HEK293 (cell line): ENCODE results near the gene GPR160.

Experiments
- CTCF ChIA-PET: fragments of 350-600 bp; formaldehyde crosslinking; extraction: SDS; loops from one replicate; lab custom pipeline; 2021; ENCODE audit warnings: antibody characterized with exemption; lab: Yijun Ruan, JAX
- POLR2A ChIA-PET: fragments of 300-600 bp; formaldehyde crosslinking; extraction: SDS; loops from one replicate; lab custom pipeline; 2020; ENCODE audit warnings: antibody characterized with exemption, inconsistent platforms; lab: Yijun Ruan, JAX
- H3K27ac ChIP-seq: fragments of 200-500 bp; sonication (Bioruptor generic); 2 replicates; pipeline ENCODE4 v1.5.1; 2014; ENCODE audit warnings: low read depth, low read length, control low read depth, inconsistent platforms; ENCODE audit errors: extremely low read depth
- H3K36me3 ChIP-seq, 2 experiments: fragments of 200-500 bp in 1 of 2; sonication (Bioruptor generic) in 1 of 2; 1 replicate in 1 of 2; 2 replicates in 1 of 2; pipeline ENCODE4 v1.5.1; 2014 to 2017; ENCODE audit warnings: inconsistent platforms in 2 of 2, low read length in 2 of 2; ENCODE audit not compliant: control insufficient read depth in 2 of 2, insufficient read depth in 1 of 2
- H3K4me1 ChIP-seq: fragments of 200-500 bp; sonication (Bioruptor generic); 2 replicates; pipeline ENCODE4 v1.5.1; 2014; ENCODE audit warnings: mild to moderate bottlenecking, low read length, inconsistent platforms; ENCODE audit not compliant: control insufficient read depth, insufficient read depth
- H3K4me3 ChIP-seq: 2 replicates; pipeline ENCODE4 v1.5.1; 2011; ENCODE audit warnings: low read depth, mild to moderate bottlenecking, control low read depth, low read length, moderate library complexity
- H3K9me3 ChIP-seq: fragments of 200-500 bp; sonication (Bioruptor generic); 2 replicates; pipeline ENCODE4 v1.5.1; 2014; ENCODE audit warnings: low read depth, low read length, inconsistent platforms; ENCODE audit not compliant: control insufficient read depth, insufficient read depth
- KLF16 ChIP-seq: fragments of 450-650 bp; formaldehyde crosslinking; IDR thresholded peaks from 2 replicates; pipeline ENCODE4 v1.5.1; 2017; ENCODE audit warnings: missing biosample characterization, missing genetic modification characterization
- KLF8 ChIP-seq: fragments of 450-650 bp; formaldehyde crosslinking; IDR thresholded peaks from 2 replicates; pipeline ENCODE4 v1.5.1; 2016; ENCODE audit warnings: missing biosample characterization, missing genetic modification characterization
- TCF7L2 ChIP-seq: IDR thresholded peaks from 2 replicates; pipeline ENCODE4 v1.6.1; 2011; ENCODE audit warnings: low read depth, mild to moderate bottlenecking, inconsistent platforms, low read length, moderate library complexity, borderline replicate concordance
- ZBTB49 ChIP-seq: fragments of 450-650 bp; formaldehyde crosslinking; IDR thresholded peaks from 2 replicates; pipeline ENCODE4 v1.5.1; 2016; ENCODE audit warnings: missing biosample characterization, missing genetic modification characterization, low read depth
- ZFP37 ChIP-seq: fragments of 450-650 bp; formaldehyde crosslinking; IDR thresholded peaks from 2 replicates; pipeline ENCODE4 v1.5.1; 2016; ENCODE audit warnings: missing biosample characterization, missing genetic modification characterization
- ZNF10 ChIP-seq: fragments of 450-650 bp; formaldehyde crosslinking; IDR thresholded peaks from 2 replicates; pipeline ENCODE4 v1.5.1; 2017; ENCODE audit warnings: missing biosample characterization, missing genetic modification characterization
- ZNF350 ChIP-seq: fragments of 450-650 bp; formaldehyde crosslinking; IDR thresholded peaks from 2 replicates; pipeline ENCODE4 v1.5.0; 2017; ENCODE audit warnings: missing biosample characterization, mild to moderate bottlenecking, missing genetic modification characterization
- ZNF426 ChIP-seq: fragments of 450-650 bp; formaldehyde crosslinking; IDR thresholded peaks from 2 replicates; pipeline ENCODE4 v1.5.1; 2017; ENCODE audit warnings: missing biosample characterization, missing genetic modification characterization, mild to moderate bottlenecking, inconsistent platforms, moderate library complexity
- ZNF654 ChIP-seq: fragments of 450-650 bp; formaldehyde crosslinking; IDR thresholded peaks from 2 replicates; pipeline ENCODE4 v1.5.1; 2016; ENCODE audit warnings: low read depth, missing biosample characterization, missing genetic modification characterization
- ZNF785 ChIP-seq: fragments of 450-650 bp; formaldehyde crosslinking; IDR thresholded peaks from 2 replicates; pipeline ENCODE4 v1.5.1; 2016; ENCODE audit warnings: missing biosample characterization, missing genetic modification characterization
- TF ChIP-seq, protein P1 (sequence below): fragments of 450-650 bp; formaldehyde crosslinking; IDR thresholded peaks from 2 replicates; pipeline ENCODE4 v1.5.1; 2017; ENCODE audit warnings: missing biosample characterization, missing genetic modification characterization
- TF ChIP-seq, protein P2 (sequence below): sonication (generic); formaldehyde crosslinking; IDR thresholded peaks from 2 replicates; pipeline ENCODE4 v1.8.1; 2022; ENCODE audit warnings: mild to moderate bottlenecking, moderate library complexity, missing genetic modification reagents
- TF ChIP-seq, protein P3 (sequence below): fragments of 450-650 bp; formaldehyde crosslinking; IDR thresholded peaks from 2 replicates; pipeline ENCODE4 v1.5.1; 2016; ENCODE audit warnings: missing biosample characterization, missing genetic modification characterization

GPR160 gene

GRCh38 chr3:170040418-170040817, 2.6 kb downstream of the GPR160 start:
- H3K27ac ChIP-seq, result no peak overlapping the region
- no peaks in the 10 kb centered on the region for H3K9me3 ChIP-seq
- H3K4me3 ChIP-seq, result no peak overlapping the region
- H3K4me1 ChIP-seq, result no peaks in the 10 kb centered on the region
- ChIA-PET CTCF (interaction anchor here (0.5 to 1.1 kb wide), 2 partner anchors 16 to 706 kb away, joined by 3 read pairs; no protein-coding TSS in a partner anchor), POLR2A (no interaction called here)
- TF ChIP-seq, protein P1, sequence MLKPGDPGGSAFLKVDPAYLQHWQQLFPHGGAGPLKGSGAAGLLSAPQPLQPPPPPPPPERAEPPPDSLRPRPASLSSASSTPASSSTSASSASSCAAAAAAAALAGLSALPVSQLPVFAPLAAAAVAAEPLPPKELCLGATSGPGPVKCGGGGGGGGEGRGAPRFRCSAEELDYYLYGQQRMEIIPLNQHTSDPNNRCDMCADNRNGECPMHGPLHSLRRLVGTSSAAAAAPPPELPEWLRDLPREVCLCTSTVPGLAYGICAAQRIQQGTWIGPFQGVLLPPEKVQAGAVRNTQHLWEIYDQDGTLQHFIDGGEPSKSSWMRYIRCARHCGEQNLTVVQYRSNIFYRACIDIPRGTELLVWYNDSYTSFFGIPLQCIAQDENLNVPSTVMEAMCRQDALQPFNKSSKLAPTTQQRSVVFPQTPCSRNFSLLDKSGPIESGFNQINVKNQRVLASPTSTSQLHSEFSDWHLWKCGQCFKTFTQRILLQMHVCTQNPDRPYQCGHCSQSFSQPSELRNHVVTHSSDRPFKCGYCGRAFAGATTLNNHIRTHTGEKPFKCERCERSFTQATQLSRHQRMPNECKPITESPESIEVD (tag by site-specific recombination), result 0 out of 2 replicates have a peak, but pooled peaks have one; percentile 37
- no peak for TF ChIP-seq ZNF10 (tag by site-specific recombination)
- TF ChIP-seq TCF7L2, result no peak
- TF ChIP-seq ZNF350 (tag by site-specific recombination), result no peak
- no peak for TF ChIP-seq KLF16 (tag by site-specific recombination)
- TF ChIP-seq, all 188 proteins: peak for 1
- no peaks in the 10 kb centered on the region for H3K36me3 ChIP-seq

DNA sequence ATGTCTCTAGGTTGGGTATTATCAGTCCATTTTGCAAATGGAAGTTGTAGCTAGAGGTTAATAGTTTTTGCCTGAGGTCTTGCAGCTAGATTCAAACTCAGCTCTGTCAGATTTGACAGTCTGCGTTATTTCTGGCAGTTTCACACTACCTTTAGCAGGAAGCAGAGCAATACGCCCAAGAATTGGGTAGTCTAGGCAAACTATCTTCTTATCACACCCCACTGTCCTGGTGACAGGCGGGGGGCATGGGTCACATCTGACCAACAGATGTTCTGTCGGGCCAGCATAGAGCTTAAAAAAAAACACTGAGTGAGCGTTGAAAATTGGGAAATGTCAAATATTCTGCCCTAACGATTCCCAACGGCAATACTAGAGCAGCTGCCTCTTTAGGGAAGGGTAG, 5.7 kb downstream of the GPR160 start:
- ChIA-PET POLR2A (no interaction called here), CTCF (no interaction called here)
- no peak for TF ChIP-seq ZFP37 (tag by site-specific recombination)
- TF ChIP-seq, protein P2, sequence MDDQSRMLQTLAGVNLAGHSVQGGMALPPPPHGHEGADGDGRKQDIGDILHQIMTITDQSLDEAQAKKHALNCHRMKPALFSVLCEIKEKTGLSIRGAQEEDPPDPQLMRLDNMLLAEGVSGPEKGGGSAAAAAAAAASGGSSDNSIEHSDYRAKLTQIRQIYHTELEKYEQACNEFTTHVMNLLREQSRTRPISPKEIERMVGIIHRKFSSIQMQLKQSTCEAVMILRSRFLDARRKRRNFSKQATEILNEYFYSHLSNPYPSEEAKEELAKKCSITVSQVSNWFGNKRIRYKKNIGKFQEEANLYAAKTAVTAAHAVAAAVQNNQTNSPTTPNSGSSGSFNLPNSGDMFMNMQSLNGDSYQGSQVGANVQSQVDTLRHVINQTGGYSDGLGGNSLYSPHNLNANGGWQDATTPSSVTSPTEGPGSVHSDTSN (CRISPR knock-in tag), result no peak
- no peak for TF ChIP-seq KLF8 (tag by site-specific recombination)
- no peak for TF ChIP-seq ZNF10 (tag by site-specific recombination)
- TF ChIP-seq, protein P3, sequence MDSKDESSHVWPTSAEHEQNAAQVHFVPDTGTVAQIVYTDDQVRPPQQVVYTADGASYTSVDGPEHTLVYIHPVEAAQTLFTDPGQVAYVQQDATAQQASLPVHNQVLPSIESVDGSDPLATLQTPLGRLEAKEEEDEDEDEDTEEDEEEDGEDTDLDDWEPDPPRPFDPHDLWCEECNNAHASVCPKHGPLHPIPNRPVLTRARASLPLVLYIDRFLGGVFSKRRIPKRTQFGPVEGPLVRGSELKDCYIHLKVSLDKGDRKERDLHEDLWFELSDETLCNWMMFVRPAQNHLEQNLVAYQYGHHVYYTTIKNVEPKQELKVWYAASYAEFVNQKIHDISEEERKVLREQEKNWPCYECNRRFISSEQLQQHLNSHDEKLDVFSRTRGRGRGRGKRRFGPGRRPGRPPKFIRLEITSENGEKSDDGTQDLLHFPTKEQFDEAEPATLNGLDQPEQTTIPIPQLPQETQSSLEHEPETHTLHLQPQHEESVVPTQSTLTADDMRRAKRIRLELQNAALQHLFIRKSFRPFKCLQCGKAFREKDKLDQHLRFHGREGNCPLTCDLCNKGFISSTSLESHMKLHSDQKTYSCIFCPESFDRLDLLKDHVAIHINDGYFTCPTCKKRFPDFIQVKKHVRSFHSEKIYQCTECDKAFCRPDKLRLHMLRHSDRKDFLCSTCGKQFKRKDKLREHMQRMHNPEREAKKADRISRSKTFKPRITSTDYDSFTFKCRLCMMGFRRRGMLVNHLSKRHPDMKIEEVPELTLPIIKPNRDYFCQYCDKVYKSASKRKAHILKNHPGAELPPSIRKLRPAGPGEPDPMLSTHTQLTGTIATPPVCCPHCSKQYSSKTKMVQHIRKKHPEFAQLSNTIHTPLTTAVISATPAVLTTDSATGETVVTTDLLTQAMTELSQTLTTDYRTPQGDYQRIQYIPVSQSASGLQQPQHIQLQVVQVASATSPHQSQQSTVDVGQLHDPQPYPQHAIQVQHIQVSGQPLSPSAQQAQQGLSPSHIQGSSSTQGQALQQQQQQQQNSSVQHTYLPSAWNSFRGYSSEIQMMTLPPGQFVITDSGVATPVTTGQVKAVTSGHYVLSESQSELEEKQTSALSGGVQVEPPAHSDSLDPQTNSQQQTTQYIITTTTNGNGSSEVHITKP, result no peak
- no peak for TF ChIP-seq ZNF654 (tag by site-specific recombination)
- no peak for TF ChIP-seq ZBTB49 (tag by site-specific recombination)
- no peak for TF ChIP-seq ZNF426 (tag by site-specific recombination)
- no peak for TF ChIP-seq ZNF785 (tag by site-specific recombination)

More for the DNA sequence above, 5.7 kb downstream of the GPR160 start:
- Histone ChIP-seq H3K9me3 (no peaks in the 10 kb centered on the region), H3K4me3 (no peak overlapping the region), H3K27ac (no peak overlapping the region), H3K4me1 (peaks cover 3% of the 10 kb centered on the region; the same call in 1 of the 2 replicates), H3K36me3 (no peaks in the 10 kb centered on the region)
